D721Med (cell line): ENCODE data around the gene ACTR2.
"Not testable (repeated sequence)": the region's sequence is repeated elsewhere in the genome, so short reads cannot be mapped to it uniquely, and the experiment has no call there.

ENCODE experiments used
- DNase-seq: peaks from one replicate; pipeline ENCODE4 v3.0.0; 2011; ENCODE audit warnings: low spot score; ENCODE audit not compliant: insufficient read length
- FAIRE-seq: peaks from 2 replicates; lab custom pipeline; 2011; peaks lifted over from hg19 to GRCh38; lab: Jason Lieb, UNC
- CTCF ChIP-seq: IDR thresholded peaks from 2 replicates; pipeline ENCODE4 v1.5.1; 2012; ENCODE audit warnings: mild to moderate bottlenecking, control low read depth; ENCODE audit not compliant: insufficient read depth; ENCODE audit errors: missing control alignments

ACTR2 gene

GRCh38 chr2:65227456-65228262 lies at the start of gene ACTR2:
ACTR2 (plus strand) TSS chr2:65227831; CDS start chr2:65227910, 79 bp downstream.
- TF ChIP-seq CTCF, result no peak
- peak; percentile 54 for DNase-seq
- no peak for FAIRE-seq

- TF ChIP-seq CTCF, result no peak
- FAIRE-seq (no peak), DNase-seq (no peak)
Observed at GRCh38 chr2:65182570-65182969, 45.1 kb upstream of the ACTR2 start.

GRCh38 chr2:65183406-65183805 lies 44.2 kb upstream of the ACTR2 start:
- DNase-seq, FAIRE-seq: not testable (repeated sequence)

GRCh38 chr2:65185012-65185411 lies 42.6 kb upstream of the ACTR2 start:
- DNase-seq (no peak), FAIRE-seq (no peak)
- no peak for TF ChIP-seq CTCF

GRCh38 chr2:65186093-65186868 lies 41.4 kb upstream of the ACTR2 start:
- FAIRE-seq, result no peak
- no peak for DNase-seq
- no peak for TF ChIP-seq CTCF

- FAIRE-seq, result no peak
- peak; percentile 64 for TF ChIP-seq CTCF
- peak; percentile 61 for DNase-seq
Observed at GRCh38 chr2:65186872-65187851, 40.5 kb upstream of the ACTR2 start.

- no peak for FAIRE-seq
- TF ChIP-seq CTCF, result no peak
- no peak for DNase-seq
Observed at GRCh38 chr2:65193446-65193845, 34.2 kb upstream of the ACTR2 start.
